Testis (tissue), 2 donors: Measurements from ENCODE around the gene VWA2.

ENCODE experiments used
- CTCF ChIP-seq, 3 experiments: fragments of 450-650 bp in 2 of 3; fragments of 200-600 bp in 1 of 3; sonication (generic) in 1 of 3; IDR thresholded peaks; one replicate each; pipeline ENCODE4 v1.5.1; 2016 to 2019; ENCODE audit warnings: antibody characterized with exemption in 3 of 3, mild to moderate bottlenecking in 2 of 3, moderate library complexity in 1 of 3
- POLR2A ChIP-seq: fragments of 450-650 bp; IDR thresholded peaks from one replicate; pipeline ENCODE4 v1.6.1; 2017; ENCODE audit warnings: antibody characterized with exemption, mild to moderate bottlenecking, moderate library complexity

DNA sequence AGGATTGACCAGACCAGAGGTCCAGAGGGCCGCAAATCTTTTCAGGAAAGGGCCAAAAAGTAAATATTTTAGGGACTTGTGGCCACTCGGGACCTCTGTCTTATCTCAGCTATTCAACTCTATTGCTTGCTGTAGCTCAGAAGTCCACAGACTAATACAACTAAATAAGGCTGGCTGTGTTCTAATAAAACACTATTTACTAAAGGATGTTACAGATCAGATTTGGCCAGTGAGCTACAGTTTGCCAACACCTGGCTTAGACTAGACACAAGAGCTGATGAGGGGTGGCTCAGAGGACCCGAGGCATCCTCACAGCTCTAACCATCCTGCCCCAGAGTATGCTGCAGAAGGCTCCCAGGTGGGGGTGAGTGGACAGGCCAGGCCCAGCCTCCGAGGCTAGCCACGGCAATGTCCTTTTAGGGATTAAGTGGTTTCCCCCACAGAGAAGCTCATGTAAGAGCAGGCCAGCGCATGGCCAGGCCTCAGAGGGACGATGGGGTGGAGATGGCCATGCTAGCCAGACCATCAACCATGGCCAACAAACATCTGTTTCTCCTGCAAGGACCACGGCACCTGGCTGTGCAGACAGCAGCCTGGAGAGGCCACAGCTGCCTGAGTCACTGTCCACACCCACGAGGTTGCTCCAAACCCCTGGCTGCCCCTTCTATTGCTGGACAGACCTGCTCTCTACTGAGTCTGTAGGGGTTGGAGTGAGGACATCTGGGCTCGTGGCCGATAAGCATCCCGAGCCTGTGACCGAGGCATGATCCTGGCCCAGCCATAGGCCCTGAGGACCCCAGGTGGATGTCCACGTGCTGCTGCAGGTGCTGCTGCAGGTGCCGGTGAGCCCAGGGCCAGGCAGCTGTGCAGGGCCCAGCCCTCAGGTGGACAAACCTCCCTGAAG is 88.7 kb downstream of the VWA2 start:
- TF ChIP-seq CTCF (IDR thresholded peaks at IDR 0.05), result no peak
- no peak for TF ChIP-seq POLR2A
